SH-SY5Y (cell line): ENCODE data around the gene ART5.

Experiments used
- GATA2 ChIP-seq: IDR thresholded peaks from 2 replicates; pipeline ENCODE4 v1.6.1; 2011; ENCODE audit warnings: mild to moderate bottlenecking, low read depth, low read length
- GATA3 ChIP-seq: IDR thresholded peaks from 2 replicates; pipeline ENCODE4 v1.6.1; 2011; ENCODE audit warnings: low read depth, mild to moderate bottlenecking, low read length, moderate library complexity

DNA sequence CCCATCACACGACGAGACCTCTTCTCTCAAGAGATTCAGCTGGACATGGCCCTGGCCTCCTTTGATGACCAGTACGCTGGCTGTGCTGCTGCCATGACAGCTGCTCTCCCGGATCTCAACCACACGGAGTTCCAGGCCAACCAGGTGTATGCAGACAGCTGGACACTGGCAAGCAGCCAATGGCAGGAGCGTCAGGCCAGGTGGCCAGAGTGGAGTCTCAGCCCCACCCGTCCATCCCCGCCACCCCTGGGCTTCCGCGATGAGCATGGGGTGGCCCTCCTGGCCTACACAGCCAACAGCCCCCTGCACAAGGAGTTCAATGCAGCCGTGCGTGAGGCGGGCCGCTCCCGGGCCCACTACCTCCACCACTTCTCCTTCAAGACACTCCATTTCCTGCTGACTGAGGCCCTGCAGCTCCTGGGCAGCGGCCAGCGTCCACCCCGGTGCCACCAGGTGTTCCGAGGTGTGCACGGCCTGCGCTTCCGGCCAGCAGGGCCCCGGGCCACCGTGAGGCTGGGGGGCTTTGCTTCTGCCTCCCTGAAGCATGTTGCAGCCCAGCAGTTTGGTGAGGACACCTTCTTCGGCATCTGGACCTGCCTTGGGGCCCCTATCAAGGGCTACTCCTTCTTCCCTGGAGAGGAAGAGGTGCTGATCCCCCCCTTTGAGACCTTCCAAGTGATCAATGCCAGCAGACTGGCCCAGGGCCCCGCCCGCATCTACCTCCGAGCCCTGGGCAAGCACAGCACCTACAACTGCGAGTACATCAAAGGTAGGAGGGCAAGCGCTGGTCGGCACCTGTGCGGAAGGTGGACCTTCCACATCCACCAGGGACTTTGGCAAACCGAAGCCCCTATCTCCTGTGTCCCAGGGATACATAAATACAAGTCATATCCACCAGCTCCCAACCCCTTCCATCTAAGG is 18.1 kb upstream of the ART5 start:
- TF ChIP-seq GATA2 (no peak), GATA3 (no peak)
